GM18519 (cell line): ENCODE measurements around the gene TNRC18.
"Not testable (repeated sequence)": the region's sequence is repeated elsewhere in the genome, so short reads cannot be mapped to it uniquely, and the experiment has no call there.

Experiments
- ATAC-seq: cut with Tn5 transposase; IDR thresholded peaks from one replicate; pipeline ENCODE4 v1.9.1; 2021; ENCODE audit warnings: mild to moderate bottlenecking, moderate library complexity; ENCODE audit not compliant: unreplicated experiment, low FRiP score

The TNRC18 gene

DNA sequence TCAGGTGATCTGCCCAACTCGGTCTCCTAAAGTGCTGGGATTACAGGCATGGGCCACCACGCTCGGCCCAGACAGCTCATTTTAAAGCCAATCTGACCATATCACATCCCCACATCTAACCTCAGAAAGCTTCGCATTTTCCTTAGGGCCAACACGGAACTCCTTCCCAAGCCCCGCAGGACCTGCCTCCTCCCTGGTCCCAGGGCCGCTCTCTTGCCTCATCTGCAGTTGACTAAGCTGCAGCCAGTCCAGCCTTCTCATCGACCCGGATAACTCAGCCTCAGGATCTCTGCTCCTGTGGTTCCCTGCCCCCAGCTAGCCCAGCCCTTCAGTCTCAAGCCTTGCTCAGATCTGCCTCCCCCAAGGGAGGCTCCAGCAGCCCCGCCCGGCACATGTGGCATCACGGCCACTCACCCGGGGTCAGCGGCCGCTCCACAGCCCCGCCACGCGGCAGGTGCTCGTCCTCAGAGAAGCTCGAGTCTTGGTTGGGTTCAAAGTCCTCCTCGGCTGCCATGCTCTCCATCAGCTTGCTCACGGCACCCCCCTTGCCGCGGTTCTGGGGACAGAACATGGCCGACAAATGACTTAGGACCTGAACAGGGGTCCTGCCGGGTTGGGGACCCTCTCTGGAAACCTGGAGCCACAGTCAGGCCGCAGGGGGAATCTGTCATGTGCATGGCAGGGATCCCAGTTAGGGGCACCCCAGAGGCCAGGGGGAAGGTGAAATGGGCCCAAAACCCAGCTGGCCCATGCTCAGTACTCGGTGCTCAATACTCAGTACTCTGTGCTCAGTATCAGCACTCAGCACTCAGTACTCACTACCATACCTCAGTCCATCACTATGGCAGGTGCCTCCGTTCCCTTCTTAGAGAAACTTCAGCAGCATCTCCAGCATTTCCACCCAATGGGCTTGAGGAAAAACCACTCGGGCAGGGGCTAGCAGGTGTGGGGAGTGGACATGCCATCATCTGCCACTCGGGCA is 99.5 kb downstream of the TNRC18 start:
- ATAC-seq = not testable (repeated sequence)

DNA sequence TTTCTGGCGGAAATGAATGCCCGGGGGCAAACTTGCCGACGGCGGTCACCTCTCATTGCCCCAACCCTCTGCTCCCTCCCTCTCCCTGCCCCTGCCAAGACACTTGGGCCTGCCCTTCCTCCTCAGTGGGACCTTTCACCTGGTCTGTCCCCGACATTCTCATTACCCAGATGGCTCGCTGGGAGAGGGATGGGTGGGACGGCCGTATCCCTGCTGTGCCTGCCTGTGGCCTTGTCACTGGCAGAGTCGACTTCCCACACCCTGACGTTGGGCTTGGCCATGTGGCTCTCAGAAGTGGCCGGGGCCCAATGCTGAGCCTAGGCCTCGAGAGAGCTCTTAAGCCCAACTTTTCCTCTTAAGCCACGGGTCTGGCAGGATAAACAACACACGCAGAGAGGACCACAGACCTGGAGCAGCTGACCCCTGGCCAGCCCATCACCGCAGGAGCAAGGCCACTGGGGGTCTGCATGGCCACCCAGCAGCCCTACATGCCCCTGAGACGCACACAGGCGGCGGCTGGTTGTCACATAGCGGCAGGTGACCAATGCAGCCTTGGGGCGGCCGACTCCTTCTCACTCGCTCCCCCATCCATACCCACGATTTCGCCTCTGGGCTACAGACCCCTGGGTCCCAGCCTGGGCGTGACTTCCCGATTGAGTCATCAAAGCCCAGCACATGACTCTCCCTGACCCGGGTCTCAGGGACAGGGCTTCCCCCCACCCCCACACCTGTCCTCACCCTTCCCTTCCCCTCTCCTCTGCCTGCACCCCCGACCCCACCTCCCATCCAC is 100.8 kb downstream of the TNRC18 start:
- ATAC-seq = no peak

DNA sequence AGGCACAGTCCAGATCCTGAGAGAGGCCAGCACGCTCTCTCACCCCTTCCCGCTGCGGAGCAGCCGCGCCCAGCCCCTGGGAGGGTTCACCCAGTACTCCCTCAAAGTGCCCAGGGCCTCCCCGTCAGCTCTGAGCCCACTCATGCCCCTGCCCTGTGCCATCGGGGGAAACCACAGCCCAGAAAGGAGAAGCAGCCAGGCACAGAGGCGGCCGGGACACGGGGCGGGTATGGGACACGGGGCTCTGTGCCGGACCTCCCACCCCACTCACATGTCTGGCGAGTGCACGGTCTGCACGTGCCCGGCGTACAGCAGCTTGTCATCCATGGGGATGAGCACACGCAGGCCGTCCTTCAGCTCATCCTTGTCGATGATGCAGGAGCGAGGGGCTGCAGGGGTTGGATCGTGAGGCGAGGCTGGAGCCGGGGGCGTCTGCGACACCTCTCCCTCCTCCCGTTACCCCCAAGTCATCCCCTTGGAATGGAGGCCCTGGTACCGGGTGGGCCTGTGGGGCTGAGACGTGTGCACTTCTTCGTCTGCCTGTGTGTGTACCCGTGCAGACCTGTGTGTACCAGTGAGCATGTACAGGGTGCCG is 102.7 kb downstream of the TNRC18 start:
- ATAC-seq = no peak

DNA sequence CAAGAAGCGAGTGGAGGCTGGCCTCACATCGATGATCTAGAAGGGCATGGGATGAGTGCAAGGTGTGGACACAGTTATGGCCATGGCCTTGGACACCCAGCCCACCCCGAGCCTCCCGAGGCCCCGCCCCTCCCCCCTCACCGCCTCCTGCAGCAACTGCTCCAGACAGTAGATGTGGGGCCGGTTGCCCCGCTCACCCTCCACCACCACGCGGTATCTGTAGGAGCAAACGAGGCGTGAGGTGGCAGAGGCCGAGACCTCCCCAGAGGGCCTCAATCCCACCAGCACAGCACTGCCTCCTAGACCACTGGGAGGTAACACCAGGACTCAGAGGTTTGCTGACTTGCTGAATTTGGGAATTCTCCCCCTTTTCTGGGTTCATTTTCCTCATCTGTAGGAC is 103.2 kb downstream of the TNRC18 start:
- no peak for ATAC-seq

DNA sequence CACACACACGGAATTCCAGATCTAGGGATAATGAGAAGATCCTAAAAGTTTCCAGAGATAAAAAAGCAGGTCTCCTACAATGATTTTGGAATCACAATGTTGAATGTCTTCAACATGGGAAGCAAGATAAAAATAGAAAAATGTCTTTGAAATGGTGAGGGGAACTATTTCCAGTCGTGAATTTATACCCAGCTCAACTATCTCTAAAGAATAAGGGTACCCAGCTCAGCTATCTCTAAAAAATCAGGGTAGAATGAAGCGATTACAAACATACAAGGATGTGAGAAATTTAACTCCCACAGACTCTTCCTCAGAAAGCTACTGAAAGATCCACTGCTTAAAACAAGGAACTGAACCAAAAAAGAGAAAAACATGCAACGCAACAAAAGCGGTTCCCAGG is 105.0 kb downstream of the TNRC18 start:
- ATAC-seq = not testable (repeated sequence)

DNA sequence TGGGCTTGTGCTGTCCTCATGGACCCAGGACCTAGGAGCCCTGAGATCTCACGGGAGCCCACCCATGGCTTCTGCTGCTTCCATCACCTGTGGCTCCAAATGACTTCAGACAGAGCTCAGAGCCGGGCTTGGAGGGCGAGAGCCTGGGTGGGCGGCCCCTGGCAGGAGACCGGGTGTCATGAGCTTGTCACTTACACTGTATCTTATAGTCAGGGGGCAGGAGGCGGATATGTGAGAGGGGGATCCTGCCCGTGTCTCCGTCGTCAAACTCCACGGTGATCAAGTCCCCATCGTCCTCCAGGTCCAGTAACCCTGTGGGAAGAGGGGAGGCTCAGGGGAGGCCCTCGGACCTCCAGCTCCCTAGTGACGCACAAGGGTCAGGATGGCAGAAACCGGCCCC is 107.9 kb downstream of the TNRC18 start:
- no peak for ATAC-seq

DNA sequence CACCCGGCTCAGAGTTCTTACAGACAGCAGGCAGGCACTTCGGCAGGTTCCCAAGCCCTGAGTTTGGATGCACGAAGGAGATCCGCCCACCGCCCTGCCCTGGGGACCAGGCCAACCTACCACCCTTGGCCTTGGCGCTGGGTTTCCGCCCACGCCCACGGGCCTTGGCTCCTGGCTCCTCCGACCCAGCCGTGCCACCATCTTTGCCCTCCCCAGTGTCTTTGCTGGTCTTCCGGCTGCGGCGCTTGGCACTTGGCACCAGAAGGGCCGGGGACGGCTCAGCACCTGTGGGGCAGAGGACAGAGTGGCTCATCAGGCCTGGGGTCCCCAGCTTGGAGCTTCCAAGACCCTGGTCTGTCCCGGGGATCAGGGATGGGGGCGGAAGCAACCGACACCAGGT is 108.8 kb downstream of the TNRC18 start:
- no peak for ATAC-seq

DNA sequence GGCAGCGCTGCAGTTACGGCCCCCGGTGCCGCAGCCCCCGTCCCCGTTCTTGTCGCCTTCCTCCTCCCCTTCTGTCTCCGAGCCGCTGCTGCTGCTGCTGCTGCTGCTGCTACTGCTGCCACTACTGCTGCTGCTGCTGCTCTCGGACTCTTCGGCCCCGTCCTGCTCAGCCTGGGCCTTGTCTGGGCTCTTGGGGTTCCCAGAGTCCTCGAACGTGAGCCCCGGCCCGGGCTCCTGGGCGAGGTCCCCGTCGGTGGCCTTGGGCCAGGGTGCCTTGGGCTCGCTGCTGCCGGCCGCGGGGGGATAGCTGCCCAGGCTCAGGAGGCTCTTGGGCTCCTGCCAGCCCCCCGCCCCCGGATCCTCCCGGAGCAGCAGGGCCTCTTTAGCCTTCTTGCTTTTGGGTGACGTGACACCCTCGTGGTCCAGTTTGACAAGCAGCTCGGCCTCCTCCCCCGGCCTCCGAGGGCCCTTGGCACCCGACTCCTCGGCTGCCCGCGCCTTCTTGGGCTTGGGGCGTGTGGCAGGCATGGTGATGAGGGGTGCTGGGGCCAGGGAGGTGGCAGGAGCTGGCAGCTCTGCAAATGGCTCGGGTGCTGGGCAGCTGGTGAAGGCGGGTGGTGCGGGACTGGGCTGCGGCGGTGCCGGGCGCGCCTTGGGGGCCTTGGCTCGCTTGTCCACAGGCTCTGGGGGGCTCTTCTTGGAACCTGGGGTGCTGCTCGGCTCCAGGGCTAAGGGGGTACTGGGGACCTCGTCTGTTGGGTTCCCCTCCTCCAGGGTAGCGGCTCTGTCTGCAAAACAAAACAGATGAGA is 110.4 kb downstream of the TNRC18 start:
- not testable (repeated sequence) for ATAC-seq

DNA sequence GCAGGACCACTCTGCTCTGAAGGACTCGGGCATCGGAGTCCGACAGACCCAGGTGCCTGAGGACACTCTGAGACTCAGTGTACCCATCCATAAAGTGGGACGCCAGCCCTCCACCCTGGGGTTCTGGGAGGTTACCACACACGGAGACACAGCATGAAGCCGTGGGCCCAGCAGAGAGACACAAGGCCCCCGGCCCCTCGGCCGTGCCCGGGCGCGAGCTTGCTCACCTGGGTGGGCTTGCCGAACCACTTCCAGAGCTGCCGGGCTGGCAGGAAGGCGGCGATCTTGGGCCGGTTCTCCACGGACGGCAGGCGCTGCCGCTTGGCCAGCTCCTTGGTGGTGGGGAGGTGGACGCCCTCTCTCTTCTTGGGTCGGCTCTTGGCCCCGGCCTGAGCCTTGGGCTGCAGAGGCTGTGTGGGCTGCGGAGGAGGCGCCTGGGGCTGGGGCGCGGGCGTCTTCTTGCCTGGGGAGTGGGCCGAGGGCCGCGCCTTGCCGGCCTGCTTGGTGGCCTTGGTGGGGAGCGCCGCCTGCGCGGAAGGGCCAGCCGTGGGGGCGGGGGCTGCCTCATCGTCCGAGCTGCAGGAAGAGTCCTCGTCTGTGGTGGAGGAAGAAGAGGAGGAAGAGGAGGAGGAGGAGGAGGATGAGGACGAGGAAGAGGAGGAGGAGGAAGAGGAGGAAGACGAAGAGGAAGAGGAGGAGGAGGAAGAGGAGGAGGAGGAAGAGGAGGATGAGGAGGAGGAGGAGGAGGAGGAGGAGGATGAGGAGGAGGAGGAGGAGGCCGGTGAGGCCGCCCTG is 111.2 kb downstream of the TNRC18 start:
- ATAC-seq = not testable (repeated sequence)

DNA sequence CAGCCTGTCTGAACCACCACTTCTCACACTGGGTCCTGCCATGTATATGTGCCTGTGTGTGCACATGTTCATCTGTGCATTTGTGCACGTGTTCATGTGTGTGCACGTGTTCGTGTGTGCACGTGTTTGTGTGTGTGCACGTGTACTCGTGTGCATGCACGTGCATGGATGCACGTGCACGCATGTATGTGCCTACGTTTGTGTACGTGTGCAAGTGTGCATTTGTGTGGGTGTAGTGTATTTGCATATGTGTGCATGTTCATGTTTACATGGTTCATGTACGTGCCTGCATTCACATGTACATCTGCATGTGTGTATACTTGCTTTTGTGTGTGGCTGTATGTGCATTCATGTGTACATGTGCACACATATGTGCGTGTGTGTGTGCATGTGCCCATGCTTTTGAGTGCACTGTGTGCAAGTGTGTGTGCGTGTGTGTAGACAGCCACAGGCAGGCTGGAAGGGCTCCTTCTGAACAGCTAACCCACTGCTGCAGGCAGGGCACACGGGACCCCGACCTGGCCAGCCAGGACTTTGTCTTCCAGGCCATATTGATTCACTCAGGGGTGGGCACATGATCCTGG is 112.7 kb downstream of the TNRC18 start:
- no peak for ATAC-seq

DNA sequence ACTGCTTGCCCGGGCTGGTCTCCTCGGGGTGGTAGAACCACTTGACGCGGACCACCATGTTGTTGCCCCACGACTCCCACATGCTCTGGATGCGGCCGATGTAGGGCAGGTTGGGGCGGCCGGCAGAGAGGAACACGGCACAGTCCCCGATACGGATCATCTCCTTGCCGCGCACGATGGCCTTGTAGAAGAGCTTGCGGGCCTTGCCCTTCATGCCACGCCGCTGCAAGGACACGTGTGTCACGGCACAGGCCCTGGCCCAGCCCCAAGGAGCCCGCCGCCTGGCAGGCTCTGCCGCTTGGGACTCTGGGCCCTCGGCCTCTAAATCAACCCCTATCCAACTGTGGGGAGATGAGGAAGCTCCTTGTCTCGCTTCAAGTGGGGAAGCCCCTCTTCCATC is 114.5 kb downstream of the TNRC18 start:
- ATAC-seq = no peak

DNA sequence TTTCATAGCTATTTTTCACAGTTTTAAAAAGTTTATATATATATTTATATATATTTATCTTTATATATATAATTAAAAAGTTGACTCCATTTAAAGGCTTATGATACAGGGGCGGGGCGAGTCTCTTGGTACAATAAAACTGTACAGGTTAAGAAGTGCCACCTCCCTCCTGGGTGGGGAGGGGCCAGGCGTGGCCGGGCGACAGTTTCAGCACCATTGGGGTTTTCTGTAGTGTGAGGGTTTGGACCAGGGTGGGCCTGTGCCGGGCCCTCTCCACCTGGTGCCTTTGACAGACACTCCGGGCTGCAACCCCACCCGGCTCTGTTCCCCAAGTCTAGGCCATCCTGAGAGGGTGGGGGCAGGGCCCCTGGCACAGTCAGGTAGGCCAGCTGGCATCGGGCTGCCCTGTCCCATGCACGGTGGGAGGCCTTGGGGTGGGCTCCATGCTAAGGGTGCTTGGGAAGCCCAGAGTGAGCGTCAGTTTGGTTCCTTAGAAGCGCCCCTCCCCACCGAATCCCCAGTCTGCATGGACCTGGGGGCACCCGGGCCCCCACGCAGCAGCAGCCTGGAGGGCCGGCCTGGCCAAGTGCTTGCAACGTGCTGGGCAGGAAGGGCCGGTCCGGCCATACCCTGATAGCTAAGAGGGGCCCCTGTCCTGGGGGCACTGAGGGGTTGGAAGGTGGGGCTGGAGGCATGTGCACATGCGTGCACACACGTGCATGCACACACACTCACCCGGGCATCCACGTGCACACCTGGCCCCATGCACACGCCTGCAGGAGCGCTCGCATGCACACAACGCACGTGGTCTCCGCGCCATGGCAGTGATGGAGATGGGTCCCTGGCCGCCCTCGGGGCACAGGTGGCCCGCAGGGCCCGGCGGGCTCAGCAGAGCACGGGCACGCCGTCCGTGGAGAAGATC is 116.2 kb downstream of the TNRC18 start:
- not testable (repeated sequence) for ATAC-seq

DNA sequence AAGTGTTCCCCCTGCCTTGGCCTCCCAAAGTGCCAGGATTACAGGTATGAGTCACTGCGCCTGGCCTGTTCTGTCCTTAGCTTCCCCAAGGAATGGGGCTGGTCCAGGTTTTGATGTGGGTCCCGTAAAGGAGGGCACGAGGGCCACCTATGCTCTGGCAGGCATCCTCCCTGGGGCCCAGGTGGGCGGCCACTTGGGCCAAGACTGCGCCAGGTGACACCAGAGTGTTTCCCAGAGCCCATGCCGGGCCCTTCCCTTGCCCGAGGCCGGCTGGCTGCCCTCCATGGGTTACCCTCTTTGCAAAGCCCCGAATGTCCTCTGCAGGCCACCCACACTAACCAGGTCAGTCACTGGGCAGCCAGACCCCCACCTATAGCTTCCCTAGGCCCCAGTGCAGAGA is 118.6 kb downstream of the TNRC18 start:
- not testable (repeated sequence) for ATAC-seq

DNA sequence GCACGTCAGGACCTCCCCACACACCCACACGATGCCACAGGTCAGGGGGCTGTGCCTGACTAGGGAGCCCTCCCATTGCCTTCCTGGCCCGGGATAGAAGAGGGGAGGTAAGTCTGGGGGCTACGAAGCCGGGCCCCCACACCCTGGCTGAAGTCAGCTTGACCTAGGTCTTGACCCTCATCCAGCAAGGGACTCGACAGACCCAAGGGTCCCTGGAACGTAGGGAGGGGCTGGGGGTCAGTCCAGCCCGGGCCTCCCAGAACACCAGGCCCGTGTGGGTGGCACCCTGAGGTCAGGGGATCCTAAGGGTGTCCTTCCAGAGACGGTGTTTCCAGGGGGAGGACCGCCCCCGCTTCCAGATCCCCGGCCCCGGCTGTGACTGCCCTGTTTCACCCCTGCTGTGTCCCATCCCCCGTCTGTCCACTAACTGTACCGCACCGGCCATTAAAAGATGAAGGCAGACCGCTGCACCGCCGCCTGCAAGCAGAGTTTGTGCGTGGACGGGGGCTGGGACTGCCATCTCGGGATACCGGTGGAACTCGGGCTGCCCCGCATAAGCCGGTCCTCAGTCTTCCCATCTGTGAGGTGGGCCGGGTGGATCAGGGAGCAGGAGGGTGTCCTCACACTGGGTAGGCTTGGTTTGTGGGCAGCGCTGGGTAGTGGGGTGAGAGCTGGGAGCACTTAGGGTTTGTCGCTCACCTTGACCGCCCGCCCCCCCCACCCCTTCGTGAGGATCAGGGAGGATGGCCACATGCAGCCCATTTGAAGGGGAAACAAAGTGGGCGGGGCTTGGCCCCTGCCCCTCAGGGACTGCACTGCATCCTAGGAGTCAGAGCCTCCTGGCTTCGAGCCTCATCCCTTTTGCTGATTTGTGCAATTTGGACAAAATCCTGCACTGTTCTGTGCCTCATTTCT is 119.8 kb downstream of the TNRC18 start:
- ATAC-seq = no peak

DNA sequence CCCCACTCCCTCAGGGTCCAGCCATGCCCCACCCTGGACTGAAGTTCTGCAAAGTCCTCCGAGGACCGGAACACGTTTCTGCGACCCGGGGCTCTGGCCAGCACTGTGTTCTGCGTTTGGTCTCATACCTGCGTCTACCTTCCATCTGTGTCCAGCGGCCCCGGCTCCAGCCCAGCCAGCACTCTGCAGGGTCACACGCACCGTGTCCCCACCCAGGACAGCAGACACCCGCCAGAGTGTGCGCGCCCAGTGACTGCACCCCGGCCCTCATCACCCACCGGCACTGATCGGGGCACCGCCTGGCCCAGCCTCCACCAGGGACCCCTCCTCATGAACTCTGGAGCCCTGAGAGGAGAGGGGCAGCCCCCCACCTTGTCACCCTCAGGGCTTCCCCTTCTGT is 120.6 kb downstream of the TNRC18 start:
- no peak for ATAC-seq

DNA sequence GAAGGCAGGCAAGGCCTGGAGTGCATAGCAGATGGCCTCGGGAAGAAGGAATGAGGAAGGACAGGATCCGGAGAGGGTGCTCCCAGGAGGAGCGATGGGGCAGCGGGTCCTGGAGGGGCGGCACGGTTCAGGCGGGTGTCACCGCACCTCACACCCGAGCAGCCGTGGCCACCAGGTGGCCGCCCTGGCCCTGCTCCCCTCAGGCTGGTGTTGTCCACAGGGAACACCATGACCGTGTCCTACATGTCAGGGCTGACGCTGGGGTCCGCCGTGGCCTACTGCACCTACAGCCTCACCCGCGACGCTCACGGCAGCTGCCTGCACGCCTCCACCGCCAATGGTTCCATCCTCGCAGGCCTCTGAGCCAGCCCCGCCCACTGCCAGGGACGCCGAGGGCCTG is 121.1 kb downstream of the TNRC18 start:
- ATAC-seq = no peak

DNA sequence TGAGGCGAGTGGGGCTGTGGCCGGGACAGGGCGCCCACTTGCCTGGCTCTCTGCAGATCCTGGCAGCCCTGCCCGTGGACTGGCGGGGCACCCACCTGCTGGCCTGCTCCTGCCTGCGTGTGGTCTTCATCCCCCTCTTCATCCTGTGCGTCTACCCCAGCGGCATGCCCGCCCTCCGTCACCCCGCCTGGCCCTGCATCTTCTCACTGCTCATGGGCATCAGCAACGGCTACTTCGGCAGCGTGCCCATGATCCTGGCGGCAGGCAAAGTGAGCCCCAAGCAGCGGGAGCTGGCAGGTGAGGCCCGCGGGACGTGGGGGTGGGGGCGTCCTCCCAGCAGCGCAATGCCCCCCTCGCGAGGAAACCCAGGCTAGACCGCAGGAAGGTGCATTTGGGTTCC is 123.3 kb downstream of the TNRC18 start:
- ATAC-seq = no peak
